Cardiac muscle cell (in vitro differentiated cells and primary cell): ENCODE results near the gene PCDHGA3. TPM values are rescaled to one million over a fixed set of nuclear protein-coding genes. Genes with fewer than 3 reads are reported as not detected.
A peak's percentile ranks its signal among the peaks of the same experiment; 100 is the strongest.
"Not testable (repeated sequence)": the region's sequence is repeated elsewhere in the genome, so short reads cannot be mapped to it uniquely, and the experiment has no call there.

Experiments used
- DNase-seq, 2 donors: peaks; one replicate each; pipeline versions ENCODE4 v3.0.0 to v3.0.0-alpha.2; 2010 to 2017; ENCODE audit warnings: low read depth in 1 of 2, low spot score in 1 of 2
- H3K27ac ChIP-seq: fragments of 200-600 bp; sonication (generic); 2 replicates; pipeline ENCODE4 v1.5.1; 2016
- H3K27me3 ChIP-seq: fragments of 200-600 bp; sonication (generic); 2 replicates; pipeline ENCODE4 v1.6.0; 2016; ENCODE audit warnings: control low read depth
- H3K36me3 ChIP-seq: fragments of 200-600 bp; sonication (generic); 2 replicates; pipeline ENCODE4 v1.5.1; 2016; ENCODE audit warnings: control low read depth
- H3K4me1 ChIP-seq: fragments of 200-600 bp; sonication (generic); 2 replicates; pipeline ENCODE4 v1.8.1; 2017; ENCODE audit warnings: low read depth, mild to moderate bottlenecking, mixed run types
- H3K4me3 ChIP-seq: fragments of 200-600 bp; sonication (generic); 2 replicates; pipeline ENCODE4 v1.5.1; 2016; ENCODE audit warnings: mild to moderate bottlenecking
- H3K9me3 ChIP-seq: fragments of 200-600 bp; sonication (generic); 2 replicates; pipeline ENCODE4 v1.5.1; 2017; ENCODE audit warnings: low read depth, mild to moderate bottlenecking, control low read depth
- CTCF ChIP-seq: IDR thresholded peaks from 2 replicates; pipeline ENCODE4 v1.5.1; 2012; ENCODE audit warnings: low read depth, mild to moderate bottlenecking, low read length
- polyA plus RNA-seq: library from polyadenylated mRNA; unstranded; fragments of >200 nt; fragmentation: Nextera tagmentation; extraction: Ambion mirVana; gene quantifications from 2 replicates; pipeline ENCODE4 v1.2.1, GENCODE V29; 2016
- total RNA-seq: library from RNA; depleted of rRNA; stranded (reverse); fragments of >200 nt; gene quantifications from 2 replicates; pipeline ENCODE4 v1.2.3, GENCODE V29; 2016

PCDHGA3 gene
- total and polyA plus RNA-seq, 2 experiments from 2014 or later, result 2.2 to 3.2 TPM

DNA sequence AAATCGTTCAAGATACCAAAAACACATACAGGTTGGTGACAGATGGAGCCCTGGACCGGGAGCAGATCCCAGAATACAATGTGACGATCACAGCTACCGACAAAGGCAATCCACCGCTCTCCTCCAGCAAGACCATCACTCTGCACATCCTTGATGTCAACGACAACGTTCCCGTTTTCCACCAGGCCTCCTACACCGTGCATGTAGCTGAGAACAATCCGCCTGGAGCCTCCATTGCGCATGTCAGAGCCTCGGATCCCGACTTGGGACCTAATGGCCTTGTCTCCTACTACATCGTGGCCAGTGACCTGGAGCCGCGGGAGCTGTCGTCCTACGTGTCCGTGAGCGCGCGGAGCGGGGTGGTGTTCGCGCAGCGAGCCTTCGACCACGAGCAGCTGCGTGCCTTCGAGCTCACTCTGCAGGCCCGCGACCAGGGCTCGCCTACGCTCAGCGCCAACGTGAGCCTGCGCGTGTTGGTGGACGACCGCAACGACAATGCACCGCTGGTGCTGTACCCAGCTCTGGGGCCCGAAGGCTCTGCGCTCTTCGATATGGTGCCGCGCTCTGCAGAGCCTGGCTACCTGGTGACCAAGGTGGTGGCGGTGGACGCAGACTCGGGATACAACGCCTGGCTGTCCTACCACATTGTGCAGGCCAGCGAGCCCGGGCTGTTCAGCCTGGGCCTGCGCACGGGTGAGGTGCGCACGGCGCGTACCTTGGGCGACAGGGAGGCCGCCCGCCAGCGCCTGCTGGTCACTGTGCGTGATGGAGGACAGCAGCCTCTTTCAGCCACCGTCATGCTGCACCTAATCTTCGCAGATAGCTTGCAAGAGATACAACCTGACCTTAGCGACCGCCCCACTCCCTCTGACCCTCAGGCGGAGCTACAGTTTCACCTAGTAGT, 28.2 kb downstream of the PCDHGA3 start:
- no peaks in the 10 kb centered on the region for H3K4me1 ChIP-seq
- no peak for DNase-seq
- no peaks in the 10 kb centered on the region for H3K36me3 ChIP-seq
- no peaks in the 10 kb centered on the region for H3K27me3 ChIP-seq
- H3K9me3 ChIP-seq, result no peaks in the 10 kb centered on the region
- no peak overlapping the region for H3K27ac ChIP-seq
- no peak overlapping the region for H3K4me3 ChIP-seq
- TF ChIP-seq CTCF, result no peak

DNA sequence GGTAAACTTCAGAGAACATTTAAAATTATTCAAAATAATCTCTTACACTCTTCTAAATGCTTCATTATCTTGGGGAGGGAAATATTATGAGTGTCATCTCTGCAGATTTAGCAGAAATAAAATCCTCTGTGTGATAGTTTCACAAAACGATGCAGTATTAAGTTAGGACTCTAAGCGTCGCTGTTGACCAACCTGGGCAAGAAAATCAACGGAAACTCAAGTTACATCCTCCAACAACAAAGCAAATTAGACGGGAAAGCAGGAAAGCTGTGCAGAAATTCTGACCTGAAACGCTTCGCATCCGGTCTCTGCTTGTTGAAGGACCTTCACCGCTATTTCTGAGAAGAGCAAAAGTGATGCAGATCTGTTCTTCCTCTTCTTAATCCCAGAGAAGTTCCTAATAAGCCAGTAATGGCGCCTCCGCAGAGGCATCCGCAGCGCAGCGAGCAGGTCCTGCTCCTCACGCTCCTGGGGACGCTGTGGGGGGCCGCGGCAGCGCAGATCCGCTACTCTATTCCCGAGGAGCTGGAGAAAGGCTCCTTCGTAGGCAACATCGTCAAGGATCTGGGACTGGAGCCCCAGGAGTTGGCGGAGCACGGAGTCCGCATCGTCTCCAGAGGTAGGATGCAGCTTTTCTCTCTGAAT, 30.2 kb downstream of the PCDHGA3 start, which contains the start of gene PCDHGA6:
Gene PCDHGA6 (plus strand): TSS at position 219 of the 645 bp plus-strand sequence. CDS start 193 bp downstream, at position 412.
- Histone ChIP-seq H3K27me3 (no peaks in the 10 kb centered on the region), H3K36me3 (no peaks in the 10 kb centered on the region), H3K9me3 (no peaks in the 10 kb centered on the region), H3K27ac (no peak within 1 kb of the TSS), H3K4me1 (no peaks in the 10 kb centered on the region), H3K4me3 (no peak within 1 kb of the TSS)
- peak in 1 of 2 donors; percentile 31 for DNase-seq
- TF ChIP-seq CTCF, result peak; percentile 43

GRCh38 chr5:141374627-141375026, 31.0 kb downstream of the PCDHGA3 start:
- no peak overlapping the region for H3K27ac ChIP-seq
- H3K4me3 ChIP-seq, result no peak overlapping the region
- H3K4me1 ChIP-seq, result no peaks in the 10 kb centered on the region
- TF ChIP-seq CTCF, result no peak
- no peak for DNase-seq
- H3K27me3 ChIP-seq, result no peaks in the 10 kb centered on the region
- H3K36me3 ChIP-seq, result no peaks in the 10 kb centered on the region
- H3K9me3 ChIP-seq, result no peaks in the 10 kb centered on the region

DNA sequence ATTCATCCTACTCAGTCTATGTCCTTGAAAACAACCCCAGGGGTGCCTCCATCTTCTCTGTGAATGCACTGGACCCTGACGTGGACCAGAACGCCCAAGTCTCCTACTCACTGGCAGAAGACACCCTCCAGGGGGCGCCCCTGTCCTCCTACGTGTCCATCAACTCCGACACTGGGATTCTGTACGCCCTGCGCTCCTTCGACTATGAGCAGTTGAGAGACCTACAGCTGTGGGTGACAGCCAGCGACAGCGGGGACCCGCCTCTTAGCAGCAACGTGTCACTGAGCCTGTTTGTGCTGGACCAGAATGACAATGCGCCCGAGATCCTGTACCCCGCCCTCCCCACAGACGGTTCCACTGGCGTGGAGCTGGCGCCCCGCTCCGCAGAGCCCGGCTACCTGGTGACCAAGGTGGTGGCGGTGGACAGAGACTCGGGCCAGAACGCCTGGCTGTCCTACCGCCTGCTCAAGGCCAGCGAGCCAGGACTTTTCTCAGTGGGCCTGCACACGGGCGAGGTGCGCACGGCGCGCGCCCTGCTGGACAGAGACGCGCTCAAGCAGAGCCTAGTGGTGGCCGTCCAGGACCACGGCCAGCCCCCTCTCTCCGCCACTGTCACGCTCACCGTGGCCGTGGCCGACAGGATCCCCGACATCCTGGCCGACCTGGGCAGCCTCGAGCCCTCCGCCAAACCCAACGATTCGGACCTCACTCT, 32.0 kb downstream of the PCDHGA3 start:
- not testable (repeated sequence) for DNase-seq, H3K27me3 ChIP-seq, H3K4me3 ChIP-seq, H3K27ac ChIP-seq, H3K4me1 ChIP-seq, H3K36me3 ChIP-seq, H3K9me3 ChIP-seq

- H3K27ac ChIP-seq, result no peak within 1 kb of the TSS
- DNase-seq, result peak in 1 of 2 donors; percentile 38
- H3K4me1 ChIP-seq, result no peaks in the 10 kb centered on the region
- H3K27me3 ChIP-seq, result no peaks in the 10 kb centered on the region
- TF ChIP-seq CTCF, result peak; percentile 33
- no peaks in the 10 kb centered on the region for H3K36me3 ChIP-seq
- H3K9me3 ChIP-seq, result no peaks in the 10 kb centered on the region
- no peak within 1 kb of the TSS for H3K4me3 ChIP-seq
These were observed 39.1 kb downstream of the PCDHGA3 start, which contains the start of gene PCDHGA7 for GRCh38 chr5:141382469-141383294. Gene PCDHGA7 (plus strand): TSS chr5:141382742. CDS start chr5:141382900, 158 bp downstream.
